ENCODE data around the gene MARF1. TPM values are rescaled to one million over a fixed set of nuclear protein-coding genes. Genes with fewer than 3 reads are reported as not detected.

MARF1 gene
- total and polyA plus RNA-seq, 10 donors = 24.0 to 169 (median 94.7) TPM

DNA sequence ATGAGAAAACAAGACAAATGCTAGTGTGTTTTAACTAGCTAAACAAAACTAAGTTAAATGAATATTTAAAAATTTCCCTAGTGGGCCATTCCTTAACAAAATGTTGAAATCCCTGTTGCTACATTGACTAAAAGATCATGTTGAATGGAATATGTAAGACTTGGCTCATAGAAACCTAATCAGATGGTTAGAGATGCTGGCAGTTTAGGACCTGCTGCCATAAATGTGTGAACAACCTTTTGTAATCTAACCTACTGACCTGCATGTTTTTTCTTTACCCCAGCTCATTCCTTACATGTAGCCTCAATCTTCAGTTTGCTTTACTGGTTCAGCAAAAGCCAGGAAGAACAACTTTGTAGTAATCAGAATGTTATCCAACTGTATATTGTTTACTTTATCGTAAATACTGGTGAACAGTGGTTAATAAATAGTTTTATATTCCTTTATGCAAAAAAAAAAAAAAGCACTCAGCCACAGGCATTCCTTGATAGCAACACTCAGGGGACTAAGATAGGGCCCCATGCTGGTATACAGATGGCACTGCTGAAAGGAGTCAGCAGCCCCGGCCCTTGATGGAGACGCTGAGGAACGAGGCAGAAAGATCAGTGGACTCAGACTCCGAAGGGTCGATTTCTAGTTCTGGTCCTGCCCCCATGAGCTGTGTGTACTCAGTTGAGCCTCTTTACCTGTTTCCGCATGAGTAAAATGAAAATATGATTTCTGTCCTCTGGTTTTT is 78.2 kb downstream of the MARF1 start:
- DNase-seq = peak; percentile 21
- H3K4me3 ChIP-seq = no peak overlapping the region
- peaks cover 0 to 3% (median 0%) of the 10 kb centered on the region in 6 donors for H3K4me1 ChIP-seq
- 90 to 94% (median 92%) methylated on average over 7 of the region's 7 CpGs for WGBS, 5 donors
- intact Hi-C loops (cut with DNase I; ENCODE audit: low total_unique reads) = no loop called here
- H3K9me3 ChIP-seq = peaks cover 0 to 6% (median 0%) of the 10 kb centered on the region in 8 donors
- TF ChIP-seq, protein P1, sequence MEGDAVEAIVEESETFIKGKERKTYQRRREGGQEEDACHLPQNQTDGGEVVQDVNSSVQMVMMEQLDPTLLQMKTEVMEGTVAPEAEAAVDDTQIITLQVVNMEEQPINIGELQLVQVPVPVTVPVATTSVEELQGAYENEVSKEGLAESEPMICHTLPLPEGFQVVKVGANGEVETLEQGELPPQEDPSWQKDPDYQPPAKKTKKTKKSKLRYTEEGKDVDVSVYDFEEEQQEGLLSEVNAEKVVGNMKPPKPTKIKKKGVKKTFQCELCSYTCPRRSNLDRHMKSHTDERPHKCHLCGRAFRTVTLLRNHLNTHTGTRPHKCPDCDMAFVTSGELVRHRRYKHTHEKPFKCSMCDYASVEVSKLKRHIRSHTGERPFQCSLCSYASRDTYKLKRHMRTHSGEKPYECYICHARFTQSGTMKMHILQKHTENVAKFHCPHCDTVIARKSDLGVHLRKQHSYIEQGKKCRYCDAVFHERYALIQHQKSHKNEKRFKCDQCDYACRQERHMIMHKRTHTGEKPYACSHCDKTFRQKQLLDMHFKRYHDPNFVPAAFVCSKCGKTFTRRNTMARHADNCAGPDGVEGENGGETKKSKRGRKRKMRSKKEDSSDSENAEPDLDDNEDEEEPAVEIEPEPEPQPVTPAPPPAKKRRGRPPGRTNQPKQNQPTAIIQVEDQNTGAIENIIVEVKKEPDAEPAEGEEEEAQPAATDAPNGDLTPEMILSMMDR (IDR thresholded peaks at IDR 0.05 in 8 of 11, conservative IDR thresholded peaks at IDR 0.05 in 3 of 11) = no peak
- TF ChIP-seq POLR2AphosphoS5 (IDR thresholded peaks at IDR 0.05) = no peak
- TF ChIP-seq POLR2A (IDR thresholded peaks at IDR 0.05) = no peak
- no peaks in the 10 kb centered on the region for H3K36me3 ChIP-seq
- H3K27me3 ChIP-seq (replicated peaks in 1 of 7) = no peaks in the 10 kb centered on the region
- no peak overlapping the region for H3K27ac ChIP-seq

DNA sequence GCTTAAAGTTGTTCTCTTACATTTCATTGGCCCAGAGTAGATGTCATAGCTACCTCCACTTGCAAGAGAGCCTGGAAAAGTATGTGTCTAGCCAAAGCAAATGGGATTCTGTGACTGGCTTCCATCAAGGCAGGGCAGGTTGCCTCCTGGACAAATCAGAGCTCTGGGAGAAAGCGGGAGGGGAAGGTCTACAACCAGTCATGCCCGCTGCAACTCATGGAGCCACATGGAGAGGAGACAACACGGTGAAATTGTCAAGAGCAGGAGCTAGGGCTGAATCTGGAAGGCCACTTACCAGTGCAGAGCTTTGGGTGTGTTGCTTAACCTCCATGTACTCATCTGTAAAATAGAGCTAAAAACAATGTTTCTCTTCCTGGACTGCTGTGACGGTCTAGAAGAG is 83.8 kb downstream of the MARF1 start:
- intact Hi-C loops (cut with DNase I; ENCODE audit: low total_unique reads) = no loop called here
- H3K9me3 ChIP-seq = peaks cover 0 to 6% (median 0%) of the 10 kb centered on the region in 8 donors

DNA sequence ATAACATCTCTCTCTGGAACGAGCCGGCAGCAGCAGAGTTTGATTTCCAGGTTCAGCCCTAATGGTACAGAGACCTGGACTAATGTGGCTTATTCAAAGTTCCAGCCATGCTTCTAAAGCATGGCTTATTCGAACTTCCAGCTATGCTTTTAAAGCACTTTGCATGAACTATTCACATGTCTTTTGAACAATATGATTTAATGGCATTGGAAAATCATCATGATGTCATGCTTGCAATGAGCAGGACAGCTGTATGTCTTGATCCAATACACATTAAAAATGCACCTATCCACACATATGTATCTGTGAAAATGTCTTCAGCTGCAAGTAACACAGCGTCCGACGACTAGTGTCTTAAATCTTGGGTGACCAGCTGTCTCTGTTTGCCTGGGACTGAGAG is 85.7 kb downstream of the MARF1 start:
- 90 to 93% (median 92%) methylated on average over 6 of the region's 6 CpGs for WGBS, 5 donors
- Histone ChIP-seq H3K4me1 (no peaks in the 10 kb centered on the region), H3K4me3 (no peak overlapping the region), H3K27ac (no peak overlapping the region), H3K27me3 (replicated peaks in 1 of 7) (no peaks in the 10 kb centered on the region), H3K9me3 (no peaks in the 10 kb centered on the region), H3K36me3 (no peaks in the 10 kb centered on the region)
- TF ChIP-seq POLR2A (IDR thresholded peaks at IDR 0.05) (no peak), POLR2AphosphoS5 (IDR thresholded peaks at IDR 0.05) (no peak)
- TF ChIP-seq, protein P1 (IDR thresholded peaks at IDR 0.05 in 8 of 11, conservative IDR thresholded peaks at IDR 0.05 in 3 of 11) = no peak
- no peak for DNase-seq
- intact Hi-C loops (cut with DNase I; ENCODE audit: low total_unique reads) = no loop called here

More for the DNA sequence above, 83.8 kb downstream of the MARF1 start:
- DNase-seq = no peak
- 96 to 98% (median 96%) methylated on average over 4 of the region's 4 CpGs for WGBS, 5 donors
- Histone ChIP-seq H3K36me3 (no peaks in the 10 kb centered on the region), H3K27ac (no peak overlapping the region), H3K4me1 (peaks cover 0 to 3% (median 0%) of the 10 kb centered on the region in 6 donors), H3K27me3 (replicated peaks in 1 of 7) (no peaks in the 10 kb centered on the region), H3K4me3 (no peak overlapping the region)
- no peak for TF ChIP-seq POLR2A (IDR thresholded peaks at IDR 0.05)
- TF ChIP-seq, protein P1 (IDR thresholded peaks at IDR 0.05 in 8 of 11, conservative IDR thresholded peaks at IDR 0.05 in 3 of 11) = no peak
- TF ChIP-seq POLR2AphosphoS5 (IDR thresholded peaks at IDR 0.05) = no peak

DNA sequence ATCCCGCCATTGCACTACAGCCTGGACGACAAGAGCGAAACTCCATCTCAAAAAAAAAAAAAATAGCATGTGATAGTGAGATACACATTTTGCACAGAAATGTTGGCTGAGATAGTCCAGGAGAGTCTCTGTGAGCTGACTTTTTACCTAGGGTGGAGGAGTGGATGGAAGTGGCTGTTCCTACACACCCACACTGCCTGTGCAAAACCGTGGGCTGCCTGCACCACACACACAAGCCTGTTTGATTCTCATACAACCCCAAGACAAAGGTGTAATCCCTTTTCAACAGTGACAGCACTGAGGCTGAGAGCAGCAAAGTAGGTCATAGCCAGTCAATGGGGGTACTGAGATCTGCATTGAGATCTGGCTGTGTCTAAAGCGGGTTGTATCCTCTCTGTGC is 86.8 kb downstream of the MARF1 start:
- Histone ChIP-seq H3K27ac (no peak overlapping the region), H3K4me3 (no peak overlapping the region), H3K27me3 (replicated peaks in 1 of 7) (no peaks in the 10 kb centered on the region), H3K9me3 (no peaks in the 10 kb centered on the region), H3K36me3 (no peaks in the 10 kb centered on the region), H3K4me1 (no peaks in the 10 kb centered on the region)
- TF ChIP-seq, protein P1 (IDR thresholded peaks at IDR 0.05 in 8 of 11, conservative IDR thresholded peaks at IDR 0.05 in 3 of 11) = no peak
- no peak for TF ChIP-seq POLR2AphosphoS5 (IDR thresholded peaks at IDR 0.05)
- no peak for TF ChIP-seq POLR2A (IDR thresholded peaks at IDR 0.05)
- intact Hi-C loops (cut with DNase I; ENCODE audit: low total_unique reads) = no loop called here
- no peak for DNase-seq
- WGBS, 5 donors = 89 to 92% (median 90%) methylated on average over 5 of the region's 5 CpGs

Measured in spleen (tissue), 11 donors.